Measurements from ENCODE around the gene TMEM215. TPM values are rescaled to one million over a fixed set of nuclear protein-coding genes. Genes with fewer than 3 reads are reported as not detected.

The TMEM215 gene
- total and polyA plus RNA-seq, 9 donors: 0.05 to 0.69 (median 0.30) TPM; not detected in 3

GRCh38 chr9:32823101-32823500, 39.8 kb downstream of the TMEM215 start:
- Histone ChIP-seq H3K27me3 (no peaks in the 10 kb centered on the region), H3K27ac (no peak overlapping the region), H3K36me3 (no peaks in the 10 kb centered on the region), H3K4me1 (ENCODE audit: insufficient read depth) (no peaks in the 10 kb centered on the region), H3K9me3 (no peaks in the 10 kb centered on the region), H3K4me3 (no peak overlapping the region)
- WGBS, 3 donors: 79 to 88% (median 87%) methylated on average over 3 of the region's 3 CpGs
- intact Hi-C loops (cut with DNase I): no loop called here
- TF ChIP-seq CTCF (IDR thresholded peaks at IDR 0.05) (no peak), POLR2A (IDR thresholded peaks at IDR 0.05) (no peak), EP300 (IDR thresholded peaks at IDR 0.05) (no peak)
- no peak for DNase-seq

DNA sequence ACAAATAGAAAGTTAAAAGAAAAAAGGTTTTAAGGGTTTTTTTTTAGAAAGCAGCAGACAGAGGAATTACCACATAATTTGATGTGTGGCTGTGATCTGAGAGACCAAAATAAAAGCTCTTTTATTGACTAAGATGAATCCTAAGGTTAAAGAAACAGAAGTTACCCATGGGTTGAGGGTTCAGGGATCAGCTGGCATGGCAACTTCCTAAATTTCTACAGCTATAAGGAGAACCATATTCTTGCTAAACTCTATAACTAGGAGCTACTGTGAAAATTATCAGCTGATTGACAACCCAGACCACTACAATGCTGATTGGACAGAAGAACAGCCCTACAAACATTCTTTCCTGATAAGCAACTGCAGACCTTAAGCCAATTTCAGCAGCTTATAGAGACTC, 40.2 kb downstream of the TMEM215 start:
- Histone ChIP-seq H3K36me3 (no peaks in the 10 kb centered on the region), H3K9me3 (no peaks in the 10 kb centered on the region), H3K4me3 (no peak overlapping the region), H3K4me1 (ENCODE audit: insufficient read depth) (no peaks in the 10 kb centered on the region), H3K27me3 (no peaks in the 10 kb centered on the region), H3K27ac (no peak overlapping the region)
- DNase-seq: no peak
- TF ChIP-seq POLR2A (IDR thresholded peaks at IDR 0.05): no peak
- TF ChIP-seq EP300 (IDR thresholded peaks at IDR 0.05): no peak
- TF ChIP-seq CTCF (IDR thresholded peaks at IDR 0.05): no peak
- intact Hi-C loops (cut with DNase I): no loop called here

DNA sequence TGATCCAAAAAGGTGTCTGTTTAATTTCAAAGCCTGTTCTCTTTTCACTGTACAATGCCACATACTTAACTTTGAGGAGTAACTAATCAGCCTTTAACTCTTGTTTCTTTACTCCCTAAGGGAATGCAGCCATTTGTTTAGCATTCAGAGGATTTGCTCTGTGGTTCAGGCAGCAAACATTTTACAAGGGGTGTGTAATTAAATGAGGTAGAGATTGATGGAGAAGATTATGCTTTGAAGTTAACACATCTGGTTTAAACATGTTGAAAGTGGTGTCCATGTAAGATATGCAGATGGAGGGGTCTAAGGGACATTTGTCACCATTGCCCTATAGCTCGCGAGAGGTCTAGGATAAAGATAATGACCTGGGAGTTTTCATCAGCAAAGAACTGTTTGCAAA, 41.9 kb downstream of the TMEM215 start:
- DNase-seq: no peak
- no peaks in the 10 kb centered on the region for H3K9me3 ChIP-seq
- H3K4me3 ChIP-seq: no peak overlapping the region
- H3K36me3 ChIP-seq: no peaks in the 10 kb centered on the region
- H3K4me1 ChIP-seq (ENCODE audit: insufficient read depth): no peaks in the 10 kb centered on the region
- intact Hi-C loops (cut with DNase I): no loop called here
- WGBS, 3 donors: 62 to 86% (median 77%) methylated on average over 2 of the region's 2 CpGs
- no peak for TF ChIP-seq POLR2A (IDR thresholded peaks at IDR 0.05)
- TF ChIP-seq EP300 (IDR thresholded peaks at IDR 0.05): no peak
- TF ChIP-seq CTCF (IDR thresholded peaks at IDR 0.05): no peak
- no peaks in the 10 kb centered on the region for H3K27me3 ChIP-seq
- no peak overlapping the region for H3K27ac ChIP-seq

DNA sequence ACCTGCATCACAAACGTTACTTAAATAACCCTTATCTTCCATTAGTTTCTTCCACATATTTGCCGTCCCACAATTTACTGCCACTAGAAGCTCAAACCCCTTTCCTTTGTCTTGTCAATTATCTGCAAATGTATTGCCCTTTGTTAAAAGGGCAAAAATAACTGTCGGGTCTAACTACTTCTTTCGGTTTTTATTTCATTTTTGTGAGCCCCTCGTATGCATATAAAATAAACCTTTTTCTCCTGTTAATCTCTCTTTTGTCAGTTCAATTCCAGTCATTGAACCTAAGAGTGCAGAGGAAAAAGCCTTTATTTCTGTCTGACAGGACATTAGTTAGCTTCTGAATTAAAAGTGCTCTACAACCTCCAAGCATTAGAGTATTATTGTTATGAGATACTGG, 45.5 kb downstream of the TMEM215 start:
- Histone ChIP-seq H3K4me1 (ENCODE audit: insufficient read depth) (no peaks in the 10 kb centered on the region), H3K9me3 (no peaks in the 10 kb centered on the region), H3K4me3 (no peak overlapping the region), H3K27me3 (no peaks in the 10 kb centered on the region), H3K36me3 (no peaks in the 10 kb centered on the region), H3K27ac (no peak overlapping the region)
- intact Hi-C loops (cut with DNase I): no loop called here
- 75 to 78% (median 76%) methylated on average over 5 of the region's 5 CpGs for WGBS, 3 donors
- no peak for DNase-seq
- TF ChIP-seq EP300 (IDR thresholded peaks at IDR 0.05): no peak

GRCh38 chr9:32832346-32832745, 49.0 kb downstream of the TMEM215 start:
- H3K27ac ChIP-seq: no peak overlapping the region
- H3K27me3 ChIP-seq: no peaks in the 10 kb centered on the region
- no peak for TF ChIP-seq POLR2A (IDR thresholded peaks at IDR 0.05)
- TF ChIP-seq CTCF (IDR thresholded peaks at IDR 0.05): no peak
- TF ChIP-seq EP300 (IDR thresholded peaks at IDR 0.05): no peak
- no peak for DNase-seq
- H3K36me3 ChIP-seq: no peaks in the 10 kb centered on the region
- no peak overlapping the region for H3K4me3 ChIP-seq
- WGBS, 3 donors: 19 to 40% (median 29%) methylated on average over 2 of the region's 2 CpGs
- no peaks in the 10 kb centered on the region for H3K4me1 ChIP-seq (ENCODE audit: insufficient read depth)
- intact Hi-C loops (cut with DNase I): no loop called here
- no peaks in the 10 kb centered on the region for H3K9me3 ChIP-seq

Small RNA genes lying within 50 kb of the gene (small RNA-seq; reads per million reads assigned to genes)
- not detected for gene RF00019

Other genes starting within 250 kb of the TMEM215 start
- gene SMIM27, start 231.2 kb upstream of the TMEM215 start, total RNA-seq: 10 to 100 TPM in 1 of 7 donors, 1 to 10 TPM in 6; 4.8 to 16.3 (median 9.2) TPM
- gene SMIM27, start 231.2 kb upstream of the TMEM215 start, polyA plus RNA-seq: 10 to 100 TPM in 1 of 2 donors, 1 to 10 TPM in 1; 8.3 to 10.8 TPM
- gene TOPORS, start 231.0 kb upstream of the TMEM215 start, total RNA-seq: 10 to 100 TPM; 18.8 to 31.8 (median 20.9) TPM
- 10 to 100 TPM; 15.1 to 20.9 TPM for gene TOPORS, start 231.0 kb upstream of the TMEM215 start, polyA plus RNA-seq
- gene NDUFB6, start 210.4 kb upstream of the TMEM215 start, total RNA-seq: 10 to 100 TPM; 31.9 to 42.5 (median 38.8) TPM
- 10 to 100 TPM; 19.6 to 30.3 TPM for gene NDUFB6, start 210.4 kb upstream of the TMEM215 start, polyA plus RNA-seq
- under 1 TPM in 2 of 7 donors, not detected in 5; 0.05 TPM for gene TAF1L, start 147.9 kb upstream of the TMEM215 start, total RNA-seq
- under 1 TPM in 1 of 2 donors, not detected in 1; 0.03 TPM for gene TAF1L, start 147.9 kb upstream of the TMEM215 start, polyA plus RNA-seq
- gene APTX, start 218.1 kb downstream of the TMEM215 start, total RNA-seq: 10 to 100 TPM; 14.9 to 31.0 (median 23.6) TPM
- gene APTX, start 218.1 kb downstream of the TMEM215 start, polyA plus RNA-seq: 10 to 100 TPM; 21.9 to 38.4 TPM
- gene DNAJA1, start 241.7 kb downstream of the TMEM215 start, total RNA-seq: 100 to 1,000 TPM in 4 of 7 donors, 10 to 100 TPM in 3; 66.1 to 156 (median 112) TPM
- gene DNAJA1, start 241.7 kb downstream of the TMEM215 start, polyA plus RNA-seq: 100 to 1,000 TPM in 1 of 2 donors, 10 to 100 TPM in 1; 62.6 to 159 TPM